ENCODE data around the gene UBASH3B. TPM values are rescaled to one million over a fixed set of nuclear protein-coding genes. Genes with fewer than 3 reads are reported as not detected.

Gene UBASH3B
- total RNA-seq, 1 donor from 2014 or later = 2.6 TPM

DNA sequence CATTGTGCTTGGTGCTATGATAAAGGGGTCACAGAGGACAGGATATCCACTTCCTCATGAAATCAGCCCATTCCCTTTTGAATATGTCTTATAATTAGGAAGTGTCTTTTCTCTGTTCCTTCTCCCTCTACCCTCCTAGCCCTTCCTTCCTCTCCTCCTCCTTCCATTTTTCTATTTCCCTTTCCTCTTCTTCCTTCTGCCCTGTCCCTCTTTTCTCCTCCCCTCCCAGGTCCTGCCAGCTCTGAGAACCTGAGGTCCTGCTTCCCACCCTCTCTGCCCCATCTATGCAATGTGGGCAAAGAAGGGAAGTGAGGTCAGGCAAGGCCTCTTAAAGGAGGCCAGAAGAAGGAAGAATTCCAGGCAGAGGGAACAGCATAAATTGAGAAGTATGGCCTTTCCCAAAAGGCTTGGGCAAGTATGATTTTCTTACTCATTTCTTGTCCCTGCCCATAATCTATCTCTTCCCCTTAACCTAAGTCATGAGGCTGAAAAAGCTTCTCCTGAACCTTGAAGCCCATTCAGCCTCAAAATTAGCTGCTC, 7.7 kb upstream of the UBASH3B start:
- DNase-seq = no peak

DNA sequence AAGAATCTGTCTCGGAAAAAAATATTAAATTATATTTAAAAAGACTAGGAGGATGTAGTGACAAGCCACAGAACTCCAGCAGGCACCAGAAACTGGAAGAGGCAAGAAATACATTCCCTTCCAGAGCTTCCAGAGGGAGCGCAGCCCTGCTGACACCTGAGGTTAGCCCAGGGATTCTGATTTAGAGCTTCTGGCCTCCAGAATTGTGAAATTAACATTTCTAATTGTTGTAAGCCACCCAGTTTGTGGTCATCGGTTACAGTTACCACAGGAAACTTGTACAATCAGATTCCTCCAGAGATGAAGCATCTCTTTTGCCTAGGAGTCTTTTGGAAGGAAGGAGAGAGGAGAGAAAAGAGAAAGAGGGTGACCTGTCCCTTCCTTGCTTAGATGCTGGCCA, 6.4 kb upstream of the UBASH3B start:
- DNase-seq = no peak

DNA sequence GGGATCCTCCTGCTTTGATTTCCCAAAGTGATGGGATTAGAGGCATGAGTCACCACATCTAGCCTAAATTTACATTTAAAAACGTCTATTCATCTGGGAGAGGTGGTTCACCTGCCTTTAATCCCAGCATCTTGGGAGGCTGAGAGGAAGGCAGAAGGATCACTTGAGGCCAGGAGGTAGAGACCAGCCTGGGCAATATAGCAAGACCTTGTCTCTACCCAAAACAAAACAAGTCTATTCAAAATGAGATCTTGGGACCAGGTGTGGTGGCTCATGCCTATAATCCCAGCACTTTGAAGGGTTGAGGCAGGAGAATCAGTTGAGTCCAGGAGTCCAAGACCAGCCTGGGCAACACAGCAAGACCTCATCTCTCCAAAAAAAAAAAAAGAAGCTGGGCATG, 4.9 kb upstream of the UBASH3B start:
- no peak for DNase-seq

DNA sequence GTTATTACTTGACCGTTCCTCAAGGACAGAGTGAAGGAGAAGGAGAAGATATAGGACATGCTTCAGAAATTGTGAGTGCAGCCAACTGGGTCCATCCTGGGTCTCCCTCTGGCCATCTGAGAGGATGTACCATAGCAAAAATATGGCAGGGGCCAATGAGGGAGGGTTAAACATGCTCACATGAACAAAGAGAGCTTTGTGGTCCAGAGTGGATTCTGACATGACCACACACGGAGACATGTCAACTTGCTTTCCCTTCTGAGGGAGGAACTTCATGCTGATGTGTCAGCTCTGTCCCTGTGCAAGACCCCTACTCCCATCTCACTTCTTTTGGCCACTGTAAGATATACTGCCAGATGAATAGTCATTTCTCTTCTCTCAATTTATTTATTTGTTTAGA, 3.0 kb upstream of the UBASH3B start:
- DNase-seq = no peak

DNA sequence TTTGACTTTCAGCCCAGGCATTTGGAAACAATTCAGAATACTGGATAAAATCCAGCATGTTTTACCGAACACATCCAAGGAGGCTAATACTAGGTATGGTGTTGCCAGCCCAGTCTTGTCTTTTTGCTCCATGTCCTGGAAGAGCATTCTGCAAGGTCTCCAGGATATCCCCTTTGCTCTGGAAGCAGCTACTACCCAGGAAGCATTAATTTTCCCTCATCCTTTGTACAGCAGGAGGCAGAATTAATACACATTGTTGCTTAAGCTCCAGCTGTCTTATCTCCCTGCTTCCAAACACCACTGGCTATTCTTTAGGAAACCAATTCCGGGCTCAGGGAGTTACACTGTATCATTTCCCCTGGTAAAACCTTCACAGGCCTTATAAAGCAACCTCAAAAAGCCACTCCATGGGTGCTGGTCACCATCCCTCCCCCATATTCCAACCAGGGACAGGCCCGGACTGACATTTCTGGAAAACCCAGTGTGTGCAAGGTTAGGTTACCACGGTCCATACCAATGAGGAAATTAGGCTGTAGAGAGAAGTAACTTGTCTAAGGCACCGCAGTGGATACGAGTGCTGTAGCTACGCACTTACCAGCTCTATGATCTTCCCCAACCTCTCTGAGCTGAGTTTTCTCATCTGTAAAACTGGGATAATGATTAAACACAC, 1.5 kb upstream of the UBASH3B start:
- DNase-seq = peak; percentile 38

DNA sequence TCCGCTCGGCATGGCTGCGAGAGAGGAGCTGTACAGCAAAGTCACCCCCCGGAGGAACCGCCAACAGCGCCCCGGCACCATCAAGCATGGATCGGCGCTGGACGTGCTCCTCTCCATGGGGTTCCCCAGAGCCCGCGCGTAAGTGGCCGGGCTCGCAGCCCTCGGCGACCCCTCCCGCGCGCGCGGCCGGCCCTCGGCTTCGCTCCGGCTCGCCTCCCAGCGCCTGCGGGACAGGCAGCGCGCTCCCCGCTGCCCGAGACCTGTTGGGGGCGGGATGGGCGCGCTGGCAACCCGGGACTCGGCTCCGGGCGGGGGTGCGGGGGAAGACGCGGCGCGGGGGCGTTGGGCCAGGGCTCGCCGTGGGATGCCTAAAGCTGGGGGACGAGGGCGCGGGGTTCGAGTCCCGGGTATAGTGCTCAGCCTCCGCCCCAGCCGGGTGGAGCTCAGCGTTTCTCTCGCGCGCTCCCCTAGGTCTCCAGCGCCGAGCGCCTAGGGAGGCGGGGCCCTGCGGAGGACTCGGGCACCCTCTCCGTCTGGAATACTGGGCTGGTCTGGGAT, 630 bp downstream of the UBASH3B start:
- DNase-seq = peak; percentile 84

DNA sequence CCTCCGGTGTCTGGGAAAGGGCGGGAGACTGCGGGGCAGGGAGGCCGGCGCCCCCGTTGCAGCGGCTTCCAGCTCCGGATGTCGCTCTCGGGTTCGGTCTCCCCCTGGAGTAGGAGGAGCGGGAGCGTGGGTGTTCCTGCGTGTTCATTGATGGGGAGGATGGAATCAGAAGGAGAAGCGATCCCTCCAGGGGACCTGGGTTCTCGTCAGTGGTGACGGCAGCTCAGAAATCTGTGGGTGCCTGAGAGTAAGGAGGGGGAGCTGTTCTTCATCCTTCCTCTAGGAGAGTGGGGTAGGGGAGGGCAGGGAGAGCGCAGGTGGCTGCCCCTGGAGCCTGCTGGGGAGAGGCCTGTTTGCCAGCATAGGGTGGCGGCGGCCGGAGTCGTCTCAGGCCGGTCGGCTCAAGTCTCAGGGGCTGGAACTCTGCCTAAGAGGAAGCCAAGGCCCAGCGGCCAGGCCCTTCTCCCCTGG, 1.1 kb downstream of the UBASH3B start:
- DNase-seq = peak; percentile 52

DNA sequence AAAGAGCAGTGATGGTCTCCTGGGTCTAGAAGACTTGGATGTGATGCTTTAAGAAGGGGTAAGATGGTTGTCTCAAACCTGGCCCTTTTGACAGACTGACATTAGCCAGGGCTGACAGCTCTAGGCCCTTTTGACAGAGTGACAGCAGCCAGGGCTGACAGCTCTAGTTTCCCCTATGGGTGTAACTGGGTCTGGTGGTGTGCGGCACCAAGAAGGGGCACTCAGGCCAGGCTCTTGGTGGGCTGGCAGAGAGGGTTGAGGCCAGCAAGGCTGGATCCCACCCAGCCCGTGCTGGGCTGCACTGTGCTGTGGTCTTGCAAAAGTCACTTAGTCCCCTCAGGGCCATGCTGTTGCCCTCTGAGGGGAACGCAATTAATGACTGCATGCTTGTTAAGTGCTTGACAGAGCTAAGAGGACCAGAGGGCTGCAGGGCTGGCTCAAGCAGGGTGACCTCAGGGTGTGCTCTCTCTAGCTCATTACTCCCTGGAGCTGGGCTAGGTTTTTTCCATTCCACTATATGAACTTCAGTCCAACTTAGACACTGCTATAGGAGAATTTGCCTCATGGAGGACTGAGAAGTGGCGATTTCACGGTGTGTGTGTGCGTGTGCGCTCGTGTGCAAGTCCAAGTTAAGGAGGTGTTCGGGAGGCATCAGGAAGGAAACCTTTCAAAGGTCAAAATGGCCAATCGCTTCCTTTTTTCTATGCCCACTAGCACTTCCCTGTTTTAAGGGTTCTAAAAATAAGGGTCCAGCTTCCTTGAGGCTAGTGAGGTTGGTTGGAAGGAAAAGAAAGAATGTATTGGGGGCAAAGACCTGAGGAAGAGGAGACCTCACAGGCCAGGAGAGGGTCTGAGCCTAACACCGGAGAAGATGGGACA, 4.4 kb downstream of the UBASH3B start:
- no peak for DNase-seq

DNA sequence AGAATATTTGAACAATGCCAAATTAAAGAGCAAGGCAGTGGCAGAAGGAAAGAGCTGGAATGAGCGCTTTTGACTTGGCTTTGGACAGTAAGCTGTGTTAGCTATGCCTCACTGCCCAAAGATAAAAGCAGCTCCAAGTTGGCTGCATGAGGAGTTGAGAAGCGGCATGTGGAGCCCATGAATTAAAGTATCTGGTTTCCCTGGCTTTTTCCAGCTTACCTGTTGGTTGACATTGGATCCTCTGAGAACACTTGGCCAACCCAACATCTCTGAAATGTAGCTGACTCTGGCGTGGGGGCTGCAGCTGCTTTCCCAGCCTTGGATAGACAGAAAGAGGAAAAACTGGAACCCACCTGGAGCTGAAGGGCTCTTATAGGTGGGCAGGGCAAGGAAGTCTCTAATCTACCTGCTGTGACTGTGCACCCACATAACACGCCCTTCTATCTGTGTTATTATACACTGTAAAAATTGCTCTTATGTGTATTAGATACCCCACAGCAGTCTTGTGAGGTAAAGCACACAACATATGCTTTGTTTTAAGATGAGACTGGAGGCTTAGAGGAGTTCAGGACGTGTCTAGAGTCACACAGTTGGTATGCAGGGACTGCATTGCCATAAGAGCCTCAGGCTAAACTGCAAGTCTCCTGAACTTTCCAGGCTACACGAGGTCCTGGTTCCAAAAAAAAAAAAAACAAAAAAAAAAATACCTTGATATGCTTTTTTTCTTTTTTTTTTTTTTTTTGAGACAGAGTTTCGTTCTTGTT, 5.8 kb downstream of the UBASH3B start:
- no peak for DNase-seq

DNA sequence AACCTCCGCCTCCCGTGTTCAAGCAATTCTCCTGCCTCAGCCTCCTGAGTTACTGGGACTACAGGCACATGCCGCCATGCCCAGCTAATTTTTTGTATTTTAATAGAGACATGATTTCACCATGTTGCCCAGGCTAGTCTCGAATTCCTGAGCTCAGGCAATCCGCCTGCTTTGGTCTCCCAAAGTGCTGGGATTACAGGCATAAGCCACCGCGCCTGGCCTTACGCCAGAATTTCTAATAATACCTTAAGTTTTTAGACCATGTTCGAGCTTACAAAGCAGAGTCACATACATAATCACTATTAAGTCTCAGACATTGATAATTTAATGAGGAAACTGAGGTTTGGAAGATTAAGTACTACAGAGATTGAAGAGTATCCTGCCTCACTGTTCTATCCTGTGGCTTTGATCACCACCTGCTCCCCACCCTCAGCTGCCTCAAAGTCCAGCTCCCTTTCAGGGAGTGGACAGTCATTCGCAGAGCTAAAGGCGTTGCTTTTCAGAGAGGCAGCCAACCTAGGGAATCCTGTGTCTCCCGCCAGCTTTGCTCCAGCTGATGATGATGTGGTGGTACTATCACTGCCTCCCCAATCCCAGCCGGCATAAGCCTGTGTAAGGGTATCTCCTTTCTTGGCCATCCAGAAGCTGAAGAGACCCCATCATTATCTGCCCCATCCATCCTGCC, 7.7 kb downstream of the UBASH3B start:
- DNase-seq = no peak

DNA sequence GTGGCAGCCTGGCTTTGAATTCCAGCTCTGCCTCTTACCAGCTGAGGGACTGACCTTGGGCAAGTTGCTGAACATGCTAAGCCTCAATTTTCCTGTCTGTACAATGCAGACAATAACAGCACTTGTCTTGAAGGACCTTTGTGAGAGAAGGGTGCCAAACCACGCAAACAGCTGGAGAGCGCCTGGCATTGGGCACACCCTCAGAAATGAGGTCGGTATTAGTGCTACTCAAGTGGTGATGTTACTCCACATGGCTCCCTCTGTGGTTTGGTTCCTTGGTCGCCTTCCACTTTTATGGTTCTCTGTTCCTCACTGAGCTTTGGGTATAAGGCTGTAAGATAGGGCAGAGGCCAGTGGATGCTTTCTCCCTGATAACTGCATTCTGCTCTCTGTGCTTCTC, 8.2 kb downstream of the UBASH3B start:
- no peak for DNase-seq

DNA sequence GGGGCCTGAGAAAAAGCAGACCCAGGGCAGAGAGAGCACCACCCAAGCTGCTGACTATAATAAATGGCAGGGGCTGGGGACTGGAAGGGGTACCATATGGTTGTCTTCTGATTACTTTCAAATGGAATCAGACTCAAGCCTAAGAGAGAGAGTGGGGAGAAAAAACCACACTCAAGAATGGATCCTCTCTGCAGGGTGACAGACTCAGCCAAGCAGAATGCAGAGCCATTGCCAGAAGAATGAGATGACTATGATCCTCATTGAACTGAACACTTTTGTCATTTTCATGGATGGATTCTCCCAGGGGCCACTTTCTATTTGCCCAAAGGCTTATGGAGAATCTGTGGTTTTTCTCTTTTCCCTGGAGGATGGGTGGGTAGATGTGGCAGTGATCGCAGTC, 8.7 kb downstream of the UBASH3B start:
- DNase-seq = no peak

DNA sequence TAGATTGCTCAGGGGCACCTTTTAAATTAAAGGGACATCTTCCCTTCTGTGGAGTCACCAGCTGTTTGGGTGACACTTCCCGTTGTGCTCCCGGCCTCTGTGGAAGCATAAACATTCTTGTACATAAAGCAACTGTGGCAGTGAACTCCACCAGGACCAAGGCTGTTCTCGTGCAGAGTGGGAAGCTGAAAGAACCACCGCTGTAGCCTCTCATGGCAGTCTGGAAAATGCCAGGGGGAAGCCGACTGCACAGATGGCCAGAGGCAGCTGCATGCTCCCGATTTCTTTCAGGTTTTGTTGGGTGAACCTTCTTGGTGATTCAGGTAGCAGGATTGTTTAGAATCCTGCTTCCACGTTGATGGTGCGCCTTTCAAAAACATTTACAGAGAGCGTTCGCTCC, 10.3 kb downstream of the UBASH3B start:
- no peak for DNase-seq

DNA sequence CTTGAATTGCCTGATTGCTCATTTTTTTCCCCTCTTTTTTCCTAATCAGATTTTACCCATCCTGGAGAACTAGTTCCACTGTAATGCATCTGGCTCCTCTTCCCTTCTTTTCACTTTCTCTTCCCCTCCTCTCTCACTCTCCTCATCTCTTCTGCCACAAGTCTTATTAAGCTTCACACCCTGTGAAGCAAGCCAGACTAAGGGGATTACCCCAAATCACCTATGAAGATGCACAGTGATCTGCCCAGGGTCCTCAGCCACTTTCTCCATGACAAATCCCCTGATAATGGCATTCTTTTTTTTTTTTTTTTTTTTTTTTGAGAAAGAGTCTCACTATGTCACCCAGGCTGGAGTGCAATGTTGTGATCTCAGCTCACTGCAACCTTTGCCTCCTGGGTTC, 11.2 kb downstream of the UBASH3B start:
- no peak for DNase-seq

DNA sequence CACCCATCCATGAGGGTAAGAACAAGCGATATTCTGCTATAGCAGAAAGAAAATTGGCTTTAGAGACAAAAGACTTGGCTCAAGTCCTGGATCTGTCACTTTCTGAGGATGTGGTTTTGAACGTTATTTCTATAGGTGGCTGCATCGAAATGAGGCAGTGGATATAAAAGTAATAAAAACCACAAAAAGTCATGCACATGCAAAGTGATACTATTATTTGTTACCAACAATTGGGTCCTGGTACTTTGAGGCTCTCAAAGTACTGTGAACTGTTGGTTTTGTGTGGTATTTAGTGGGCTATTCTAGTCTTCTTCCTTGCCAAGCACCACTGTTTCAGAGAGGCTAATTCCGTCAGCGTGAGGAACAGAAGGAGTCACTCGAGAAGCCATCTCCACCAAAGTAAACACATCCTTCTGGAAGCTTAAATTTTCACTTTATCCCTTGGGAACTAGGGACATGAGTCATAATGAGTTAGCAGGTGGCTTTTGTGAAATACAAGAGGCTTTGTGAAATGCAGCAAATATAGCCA, 13.1 kb downstream of the UBASH3B start:
- peak; percentile 46 for DNase-seq

DNA sequence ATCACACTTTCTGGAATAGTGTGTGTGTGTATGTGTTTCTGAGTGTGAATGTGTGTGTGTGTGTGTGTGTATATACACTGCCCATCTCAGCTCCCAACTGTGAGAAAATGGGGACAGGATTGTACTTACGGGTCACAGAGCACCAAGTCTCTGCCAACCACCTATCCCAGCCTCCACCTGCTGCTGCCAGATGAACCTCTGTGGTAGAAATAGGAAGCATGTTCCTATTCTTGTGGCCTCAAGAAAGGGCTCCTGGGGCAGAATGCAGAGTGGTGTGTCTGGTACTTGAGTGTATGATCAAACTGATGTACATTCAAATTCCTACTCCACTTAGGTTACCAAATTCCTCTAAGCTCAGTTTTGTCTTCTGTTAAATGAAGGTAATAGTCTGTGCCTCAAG, 14.6 kb downstream of the UBASH3B start:
- DNase-seq = no peak

DNA sequence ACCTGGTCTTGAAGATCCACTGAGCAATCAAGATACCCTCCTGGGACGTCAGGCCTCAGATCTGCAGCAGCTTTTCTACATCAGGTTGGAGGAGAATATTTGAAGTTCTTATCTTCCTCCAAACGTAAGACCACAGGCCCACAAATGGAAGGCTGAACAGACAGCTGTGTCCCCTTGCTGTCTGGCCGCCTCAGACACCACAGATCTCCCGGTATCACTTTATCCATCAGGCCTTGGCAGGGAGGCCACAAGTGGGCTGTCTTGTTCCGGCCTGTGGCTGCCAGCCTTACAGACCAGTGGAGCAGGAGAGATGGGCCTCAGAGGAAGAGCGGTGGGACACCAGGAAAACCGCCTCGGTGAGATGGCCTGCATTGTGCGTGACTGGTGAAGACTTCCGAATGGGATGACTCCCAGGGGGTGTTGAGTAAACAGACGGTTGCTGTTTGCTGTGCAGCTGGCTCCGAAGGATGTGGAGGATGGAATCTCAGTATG, 15.9 kb downstream of the UBASH3B start:
- DNase-seq = peak; percentile 61

DNA sequence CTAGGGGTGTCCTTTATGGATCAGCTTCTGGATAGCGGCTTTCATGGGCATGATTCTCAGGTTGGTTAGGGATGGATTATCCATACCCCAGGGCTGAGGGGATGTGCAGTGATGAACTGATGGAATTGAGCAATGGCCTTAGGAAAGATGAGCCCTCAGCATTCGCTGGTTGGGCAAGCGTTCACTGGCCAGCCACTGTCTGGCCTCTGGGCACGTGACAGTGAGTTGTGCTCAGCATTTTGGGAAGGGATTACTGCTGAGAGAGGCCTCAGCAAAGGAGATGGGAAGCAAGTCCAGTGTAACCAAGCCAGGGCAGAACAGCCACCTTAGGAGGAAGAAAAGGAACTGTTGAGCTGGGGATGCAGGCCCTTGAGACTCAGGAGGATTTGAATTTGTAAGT, 17.4 kb downstream of the UBASH3B start:
- no peak for DNase-seq

DNA sequence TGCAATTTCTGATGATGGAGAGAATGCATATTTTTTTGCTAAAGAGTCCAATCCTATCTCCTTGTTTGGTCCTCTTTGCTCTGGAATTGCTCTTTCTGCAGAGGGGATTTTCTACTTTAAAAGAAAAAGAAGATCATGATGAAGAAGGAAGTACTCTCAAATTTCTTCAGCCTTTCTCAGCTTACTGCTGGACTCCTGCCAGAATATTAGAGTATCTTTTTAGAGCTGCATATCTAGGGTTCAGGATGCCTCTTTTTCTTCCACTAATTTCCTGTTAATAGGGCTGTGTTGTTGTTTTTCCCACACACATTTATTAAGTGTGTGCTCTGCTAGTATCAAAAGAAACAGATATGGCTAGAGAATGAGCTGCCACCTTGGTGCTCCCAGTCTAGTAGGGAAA, 18.2 kb downstream of the UBASH3B start:
- DNase-seq = peak; percentile 32

DNA sequence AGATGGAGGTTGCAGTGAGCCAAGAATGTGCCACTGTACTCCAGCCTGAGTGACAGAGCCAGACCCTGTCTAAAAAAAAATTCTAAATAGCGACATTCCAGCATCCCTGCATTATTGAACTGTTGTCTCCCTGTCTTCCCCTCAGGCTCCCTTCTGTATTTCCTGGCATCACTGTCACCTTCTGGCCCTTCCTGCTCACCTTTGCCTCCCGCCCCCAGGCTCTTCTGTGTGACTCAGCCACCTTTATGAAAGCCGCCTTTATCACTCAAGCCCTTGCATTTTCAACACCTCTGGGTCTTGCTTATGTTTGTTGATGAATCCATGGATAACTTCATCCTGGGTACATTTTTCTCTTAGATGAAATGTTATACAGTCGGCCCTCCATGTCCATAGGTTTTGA, 21.1 kb downstream of the UBASH3B start:
- no peak for DNase-seq

DNA sequence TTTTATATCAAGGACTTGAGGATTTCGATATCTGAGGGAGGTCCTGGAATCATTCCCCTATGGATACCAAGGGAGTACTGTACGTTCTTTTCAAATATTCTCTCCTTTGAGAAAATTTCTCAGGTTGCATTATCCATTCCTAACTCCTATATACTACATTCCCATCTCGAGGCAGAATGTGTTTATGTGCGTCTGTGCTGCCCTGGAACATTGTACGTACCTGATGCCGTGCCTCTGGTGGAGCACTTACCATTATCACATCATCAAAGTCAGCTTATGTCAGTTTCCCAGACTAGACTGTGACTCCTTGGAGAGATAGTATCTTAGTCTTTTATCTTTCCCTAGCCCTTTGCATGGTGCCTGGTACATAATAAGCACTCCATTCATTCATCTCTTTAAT, 21.7 kb downstream of the UBASH3B start:
- DNase-seq = no peak

DNA sequence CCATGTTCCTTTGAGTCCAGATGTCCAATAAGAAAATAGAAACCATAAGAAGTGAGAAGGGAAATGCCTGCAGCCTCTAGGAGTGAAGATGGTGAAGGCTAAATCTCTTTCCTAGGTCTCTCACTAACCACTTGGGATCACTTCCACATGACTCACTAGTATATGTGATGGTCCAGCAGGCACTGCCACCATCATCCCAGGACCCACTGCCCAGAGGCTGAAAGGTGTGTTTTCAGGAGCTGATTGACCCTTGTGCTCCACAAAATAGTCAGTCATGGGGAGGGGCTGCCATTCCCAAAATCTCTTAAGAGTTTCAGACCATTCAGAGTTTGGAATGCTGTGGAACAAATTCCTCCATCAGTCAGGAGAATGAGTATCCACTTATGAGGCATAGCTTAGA, 22.9 kb downstream of the UBASH3B start:
- no peak for DNase-seq
